ENCODE data around the gene MOV10. TPM values are rescaled to one million over a fixed set of nuclear protein-coding genes. Genes with fewer than 3 reads are reported as not detected.

MOV10 gene
- total and polyA plus RNA-seq, 2 donors (not counting 1 experiment from before 2014, with no cell fraction given) = 31.0 to 46.2 TPM

Small RNAs within 50 kb of the gene (small RNA-seq; reads per million reads assigned to genes)
- gene RNU7-70P (ENCODE audit: insufficient read length, low read depth, low replicate concordance) = not detected

Other genes starting within 250 kb of the MOV10 start
- gene WNT2B, start 165.7 kb upstream of the MOV10 start, total RNA-seq = 5.2 and 5.9 TPM in 2 replicates
- gene WNT2B, start 165.7 kb upstream of the MOV10 start, polyA plus RNA-seq = 0.26 and 0.54 TPM in 2 replicates
- 16.4 and 21.9 TPM in 2 replicates for gene ST7L, start 55.5 kb upstream of the MOV10 start, total RNA-seq
- gene ST7L, start 55.5 kb upstream of the MOV10 start, polyA plus RNA-seq = 13.1 and 17.4 TPM in 2 replicates
- gene CAPZA1, start 54.8 kb upstream of the MOV10 start, total RNA-seq = 172 and 182 TPM in 2 replicates
- gene CAPZA1, start 54.8 kb upstream of the MOV10 start, polyA plus RNA-seq = 52.2 and 79.1 TPM in 2 replicates
- gene RHOC, start 32.5 kb downstream of the MOV10 start, total RNA-seq = 18.5 and 21.0 TPM in 2 replicates
- gene RHOC, start 32.5 kb downstream of the MOV10 start, polyA plus RNA-seq = 28.3 and 32.7 TPM in 2 replicates
- 1.7 and 2.1 TPM in 2 replicates for gene PPM1J, start 40.7 kb downstream of the MOV10 start, total RNA-seq
- 7.5 and 9.8 TPM in 2 replicates for gene PPM1J, start 40.7 kb downstream of the MOV10 start, polyA plus RNA-seq